ENCODE data around the gene ACOT8.

Gene ACOT8

DNA sequence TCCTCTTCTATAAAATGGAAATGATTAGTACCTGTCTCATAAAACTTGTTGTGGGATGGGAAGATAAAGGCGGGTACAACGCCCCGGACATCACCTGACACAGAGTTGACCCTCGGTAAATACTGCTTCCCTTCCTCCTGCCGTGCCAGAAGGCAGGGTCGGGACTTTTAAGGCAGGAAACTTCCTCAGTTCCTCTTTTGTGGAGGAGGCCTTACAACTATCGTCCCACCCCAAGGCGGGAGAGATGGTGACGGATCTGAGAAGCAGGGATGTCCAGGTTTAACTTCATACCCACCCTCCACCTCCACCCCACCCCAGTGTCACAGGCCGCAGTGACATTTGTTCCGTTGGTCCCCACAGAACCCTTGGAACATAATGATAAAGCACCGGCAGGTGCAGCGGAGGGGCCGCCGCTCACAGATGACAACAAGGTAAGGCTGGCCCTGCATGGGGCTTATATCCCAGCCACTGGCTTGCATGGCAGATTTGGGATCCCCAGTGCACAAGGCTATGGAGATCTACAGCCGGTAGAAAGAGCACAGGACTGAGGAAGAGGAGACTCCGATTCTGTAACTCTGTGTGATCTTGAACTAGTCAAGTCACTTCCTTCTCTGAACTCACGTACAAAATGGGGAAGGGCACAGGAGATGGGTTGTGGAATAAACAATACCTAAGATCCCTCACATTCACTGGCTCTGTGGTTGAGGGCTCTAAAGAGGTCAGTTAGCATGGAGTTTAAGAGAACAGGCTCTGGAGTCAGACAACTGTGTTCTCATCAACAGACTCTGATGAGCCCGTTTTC, 64.7 kb downstream of the ACOT8 start:
- DNase-seq (ENCODE audit: low read depth in 3 of 3), result no peak
